ENCODE data around the gene CENPP.
"Not testable (repeated sequence)": the region's sequence is repeated elsewhere in the genome, so short reads cannot be mapped to it uniquely, and the experiment has no call there.

The CENPP gene

DNA sequence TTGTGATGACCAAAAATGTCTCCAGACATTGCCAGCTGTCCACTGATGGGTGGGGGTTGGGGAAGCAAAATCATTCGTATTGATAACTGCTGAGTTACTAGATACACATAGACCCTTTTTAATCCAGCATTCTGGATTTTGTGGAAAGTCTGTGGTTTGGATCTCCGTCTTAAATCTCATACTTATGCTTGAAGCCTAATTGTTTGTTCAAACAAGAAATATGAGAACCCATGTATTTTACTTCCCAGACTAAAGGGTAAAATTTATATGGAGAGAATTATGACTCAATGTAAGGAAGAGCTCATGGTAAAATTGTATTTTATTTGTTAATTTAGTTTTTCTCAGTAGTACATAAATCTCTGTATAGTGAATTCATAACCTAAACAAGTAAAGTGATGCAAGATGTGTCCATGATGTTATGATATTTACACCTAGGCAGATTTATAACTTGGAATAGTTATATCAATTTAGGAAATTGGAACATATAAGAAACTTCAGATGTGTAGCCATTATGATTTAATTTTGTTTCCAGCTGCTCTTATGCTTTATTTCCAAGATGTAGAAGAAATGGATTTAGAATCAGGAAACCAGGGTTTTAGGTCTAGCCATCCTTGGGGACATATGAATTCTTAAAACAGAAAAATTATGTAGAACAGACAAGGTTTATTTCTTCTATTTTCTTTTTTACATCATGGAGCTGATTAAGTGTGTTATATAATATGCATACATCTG is 83.2 kb downstream of the CENPP start:
- DNase-seq (ENCODE audit: low read depth, low spot score): no peak
- Histone ChIP-seq H3K4me3 (no peak overlapping the region), H3K9me3 (ENCODE audit: low read depth, low read length) (no peaks in the 10 kb centered on the region), H3K36me3 (ENCODE audit: insufficient read depth, low read length) (no peaks in the 10 kb centered on the region), H3K9ac (ENCODE audit: insufficient read length) (no peak overlapping the region), H3K27ac (no peak overlapping the region)
- TF ChIP-seq FOXP2 (optimal IDR thresholded peaks at IDR 0.05; ENCODE audit: control extremely low read depth, extremely low read length, insufficient read depth) (no peak), EZH2 (IDR thresholded peaks at IDR 0.05) (no peak), POLR2AphosphoS5 (IDR thresholded peaks at IDR 0.05; ENCODE audit: borderline replicate concordance, low read depth, low read length) (no peak)

GRCh38 chr9:92411157-92411556 is 85.4 kb downstream of the CENPP start:
- not testable (repeated sequence) for H3K9ac ChIP-seq (ENCODE audit: insufficient read length); DNase-seq (ENCODE audit: low read depth, low spot score); H3K4me3 ChIP-seq; H3K36me3 ChIP-seq (ENCODE audit: insufficient read depth, low read length); H3K9me3 ChIP-seq (ENCODE audit: low read depth, low read length); H3K27ac ChIP-seq

GRCh38 chr9:92414566-92414965 is 88.8 kb downstream of the CENPP start:
- no peak for TF ChIP-seq EZH2 (IDR thresholded peaks at IDR 0.05)
- no peak for TF ChIP-seq FOXP2 (optimal IDR thresholded peaks at IDR 0.05; ENCODE audit: control extremely low read depth, extremely low read length, insufficient read depth)
- no peak for TF ChIP-seq POLR2AphosphoS5 (IDR thresholded peaks at IDR 0.05; ENCODE audit: borderline replicate concordance, low read depth, low read length)
- no peak overlapping the region for H3K9ac ChIP-seq (ENCODE audit: insufficient read length)

GRCh38 chr9:92422611-92423338 is 97.0 kb downstream of the CENPP start:
- Histone ChIP-seq H3K4me3 (no peak overlapping the region), H3K9me3 (ENCODE audit: low read depth, low read length) (no peaks in the 10 kb centered on the region), H3K36me3 (ENCODE audit: insufficient read depth, low read length) (no peaks in the 10 kb centered on the region), H3K9ac (ENCODE audit: insufficient read length) (no peak overlapping the region), H3K27ac (no peak overlapping the region)
- TF ChIP-seq EZH2 (IDR thresholded peaks at IDR 0.05) (no peak), FOXP2 (optimal IDR thresholded peaks at IDR 0.05; ENCODE audit: control extremely low read depth, extremely low read length, insufficient read depth) (no peak), POLR2AphosphoS5 (IDR thresholded peaks at IDR 0.05; ENCODE audit: borderline replicate concordance, low read depth, low read length) (no peak)
- DNase-seq (ENCODE audit: low read depth, low spot score): no peak

More at GRCh38 chr9:92414566-92414965, 88.8 kb downstream of the CENPP start:
- Histone ChIP-seq H3K4me3 (no peak overlapping the region), H3K27ac (no peak overlapping the region), H3K36me3 (ENCODE audit: insufficient read depth, low read length) (no peaks in the 10 kb centered on the region), H3K9me3 (ENCODE audit: low read depth, low read length) (no peaks in the 10 kb centered on the region)
- DNase-seq (ENCODE audit: low read depth, low spot score): no peak

GRCh38 chr9:92423612-92424011 is 97.9 kb downstream of the CENPP start:
- no peaks in the 10 kb centered on the region for H3K36me3 ChIP-seq (ENCODE audit: insufficient read depth, low read length)
- H3K9ac ChIP-seq (ENCODE audit: insufficient read length): no peak overlapping the region
- no peak for DNase-seq (ENCODE audit: low read depth, low spot score)
- H3K4me3 ChIP-seq: 0 out of 2 replicates have a peak overlapping the region, but pooled peaks have one; percentile 1
- TF ChIP-seq EZH2 (IDR thresholded peaks at IDR 0.05) (no peak), FOXP2 (optimal IDR thresholded peaks at IDR 0.05; ENCODE audit: control extremely low read depth, extremely low read length, insufficient read depth) (no peak), POLR2AphosphoS5 (IDR thresholded peaks at IDR 0.05; ENCODE audit: borderline replicate concordance, low read depth, low read length) (no peak)
- peak overlapping the region; percentile 84; the same call in 1 of the 2 replicates for H3K27ac ChIP-seq
- no peaks in the 10 kb centered on the region for H3K9me3 ChIP-seq (ENCODE audit: low read depth, low read length)

- no peak for TF ChIP-seq FOXP2 (optimal IDR thresholded peaks at IDR 0.05; ENCODE audit: control extremely low read depth, extremely low read length, insufficient read depth)
- no peak for TF ChIP-seq POLR2AphosphoS5 (IDR thresholded peaks at IDR 0.05; ENCODE audit: borderline replicate concordance, low read depth, low read length)
- TF ChIP-seq EZH2 (IDR thresholded peaks at IDR 0.05): no peak
These were observed 98.6 kb downstream of the CENPP start, which contains the start of gene OMD for GRCh38 chr9:92424340-92424739. OMD (minus strand) TSS chr9:92424471; CDS start chr9:92417558, 6,913 bp downstream.

GRCh38 chr9:92425474-92425873 is 99.7 kb downstream of the CENPP start:
- Histone ChIP-seq H3K4me3 (peak overlapping the region; percentile 42), H3K27ac (peak overlapping the region; percentile 95), H3K36me3 (ENCODE audit: insufficient read depth, low read length) (no peaks in the 10 kb centered on the region), H3K9ac (ENCODE audit: insufficient read length) (peak overlapping the region; percentile 60), H3K9me3 (ENCODE audit: low read depth, low read length) (no peaks in the 10 kb centered on the region)
- TF ChIP-seq POLR2AphosphoS5 (IDR thresholded peaks at IDR 0.05; ENCODE audit: borderline replicate concordance, low read depth, low read length): no peak
- no peak for TF ChIP-seq EZH2 (IDR thresholded peaks at IDR 0.05)
- no peak for TF ChIP-seq FOXP2 (optimal IDR thresholded peaks at IDR 0.05; ENCODE audit: control extremely low read depth, extremely low read length, insufficient read depth)
- DNase-seq (ENCODE audit: low read depth, low spot score): no peak

More at GRCh38 chr9:92424340-92424739, 98.6 kb downstream of the CENPP start, which contains the start of gene OMD:
- DNase-seq (ENCODE audit: low read depth, low spot score): no peak
- peak within 1 kb of the TSS; percentile 60 for H3K9ac ChIP-seq (ENCODE audit: insufficient read length)
- peak within 1 kb of the TSS; percentile 95 for H3K27ac ChIP-seq
- no peaks in the 10 kb centered on the region for H3K36me3 ChIP-seq (ENCODE audit: insufficient read depth, low read length)
- peak within 1 kb of the TSS; percentile 48 for H3K4me3 ChIP-seq
- no peaks in the 10 kb centered on the region for H3K9me3 ChIP-seq (ENCODE audit: low read depth, low read length)

DNA sequence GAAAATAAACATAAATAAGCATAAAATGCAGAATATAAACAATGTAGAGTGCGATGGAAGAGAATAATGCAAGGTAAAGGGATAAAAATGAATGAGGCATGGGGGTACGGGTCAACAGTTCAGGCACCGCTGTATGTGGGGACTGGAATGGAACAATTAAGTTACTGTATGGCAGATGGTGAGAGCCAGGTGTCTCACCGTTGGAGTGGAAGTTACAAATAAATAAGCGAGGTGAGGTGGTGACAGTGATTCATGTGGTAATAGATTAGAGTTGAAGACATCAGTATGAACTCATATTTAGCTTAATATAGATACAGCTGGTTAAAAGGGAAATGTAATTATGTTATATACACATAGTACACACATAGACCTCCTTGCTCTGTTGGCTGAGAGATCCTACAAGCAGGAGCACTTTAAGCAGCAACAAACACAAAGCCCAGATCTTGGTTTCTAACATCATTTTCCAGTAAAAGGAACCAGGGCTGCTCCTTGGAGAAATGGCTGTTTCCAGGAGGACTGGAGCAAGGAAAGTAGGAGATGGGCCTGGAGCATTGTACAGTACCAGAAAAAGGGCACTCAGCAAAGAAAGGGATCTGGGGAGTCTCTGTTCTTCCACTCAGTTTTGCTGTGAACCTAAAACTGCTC is 100.9 kb downstream of the CENPP start:
- no peaks in the 10 kb centered on the region for H3K9me3 ChIP-seq (ENCODE audit: low read depth, low read length)
- H3K4me3 ChIP-seq: no peak overlapping the region
- H3K9ac ChIP-seq (ENCODE audit: insufficient read length): no peak overlapping the region
- TF ChIP-seq POLR2AphosphoS5 (IDR thresholded peaks at IDR 0.05; ENCODE audit: borderline replicate concordance, low read depth, low read length) (no peak), EZH2 (IDR thresholded peaks at IDR 0.05) (no peak), FOXP2 (optimal IDR thresholded peaks at IDR 0.05; ENCODE audit: control extremely low read depth, extremely low read length, insufficient read depth) (no peak)
- no peak for DNase-seq (ENCODE audit: low read depth, low spot score)
- H3K36me3 ChIP-seq (ENCODE audit: insufficient read depth, low read length): no peaks in the 10 kb centered on the region
- peak overlapping the region; percentile 95; the same call in 1 of the 2 replicates for H3K27ac ChIP-seq

Measured in SK-N-MC (cell line).